OCI-LY1 (cell line): ENCODE measurements around the gene UGCG.

Experiments
- EZH2 ChIP-seq: fragments of 200-600 bp; sonication (generic), shearing (Covaris generic); IDR thresholded peaks from 2 replicates; pipeline ENCODE4 v1.8.0; 2017; ENCODE audit warnings: borderline replicate concordance, mixed run types, mild to moderate bottlenecking, antibody characterized with exemption, low read length, moderate library complexity, mixed read lengths
- TF ChIP-seq, protein P1 (sequence below): fragments of 200-600 bp; sonication (generic), shearing (Covaris generic); IDR thresholded peaks from 2 replicates; pipeline ENCODE4 v1.5.1; 2017; ENCODE audit warnings: mild to moderate bottlenecking, antibody characterized with exemption, low read length, moderate library complexity, mixed read lengths

DNA sequence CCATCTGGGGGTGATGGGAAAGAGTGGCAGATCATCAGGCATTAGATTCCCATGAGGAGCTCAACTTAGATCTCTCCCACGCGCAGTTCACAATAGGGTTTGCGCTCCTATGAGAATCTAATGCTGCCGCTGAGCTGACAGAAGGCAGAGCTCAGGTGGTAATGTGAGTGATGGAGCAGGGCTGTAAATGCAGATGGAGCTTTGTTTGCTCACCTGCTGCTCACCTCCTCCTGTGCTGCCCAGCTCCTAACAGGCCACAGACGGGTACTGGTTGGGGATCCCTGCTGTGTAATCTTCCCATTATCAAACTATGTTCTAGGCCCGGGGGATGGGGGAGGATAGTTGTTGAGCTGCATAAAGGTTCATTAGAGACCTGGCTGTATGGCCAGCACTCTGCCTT is 58.4 kb downstream of the UGCG start:
- TF ChIP-seq, protein P1, sequence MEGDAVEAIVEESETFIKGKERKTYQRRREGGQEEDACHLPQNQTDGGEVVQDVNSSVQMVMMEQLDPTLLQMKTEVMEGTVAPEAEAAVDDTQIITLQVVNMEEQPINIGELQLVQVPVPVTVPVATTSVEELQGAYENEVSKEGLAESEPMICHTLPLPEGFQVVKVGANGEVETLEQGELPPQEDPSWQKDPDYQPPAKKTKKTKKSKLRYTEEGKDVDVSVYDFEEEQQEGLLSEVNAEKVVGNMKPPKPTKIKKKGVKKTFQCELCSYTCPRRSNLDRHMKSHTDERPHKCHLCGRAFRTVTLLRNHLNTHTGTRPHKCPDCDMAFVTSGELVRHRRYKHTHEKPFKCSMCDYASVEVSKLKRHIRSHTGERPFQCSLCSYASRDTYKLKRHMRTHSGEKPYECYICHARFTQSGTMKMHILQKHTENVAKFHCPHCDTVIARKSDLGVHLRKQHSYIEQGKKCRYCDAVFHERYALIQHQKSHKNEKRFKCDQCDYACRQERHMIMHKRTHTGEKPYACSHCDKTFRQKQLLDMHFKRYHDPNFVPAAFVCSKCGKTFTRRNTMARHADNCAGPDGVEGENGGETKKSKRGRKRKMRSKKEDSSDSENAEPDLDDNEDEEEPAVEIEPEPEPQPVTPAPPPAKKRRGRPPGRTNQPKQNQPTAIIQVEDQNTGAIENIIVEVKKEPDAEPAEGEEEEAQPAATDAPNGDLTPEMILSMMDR = no peak
- TF ChIP-seq EZH2 = no peak
